Measurements from ENCODE around the gene DMD.

DMD gene

DNA sequence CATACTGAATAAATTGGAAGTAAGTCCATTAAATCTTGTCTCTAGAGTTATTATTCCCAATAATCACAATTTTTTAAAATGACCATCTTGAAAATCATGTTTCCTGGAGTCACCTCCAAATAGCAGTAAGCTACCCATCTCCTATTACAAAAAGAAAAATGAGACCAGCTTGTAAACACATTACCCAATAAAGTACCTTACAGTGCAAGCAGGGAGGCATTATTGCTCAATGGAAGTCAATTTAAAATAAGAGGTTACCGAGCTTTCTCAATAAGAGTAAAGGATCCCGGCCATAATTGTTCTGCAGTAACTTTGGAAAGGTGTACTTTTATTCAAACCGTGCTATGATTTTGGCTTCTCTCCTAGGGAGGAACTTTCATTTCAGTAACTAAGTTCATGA lies 78.0 kb downstream of the DMD start:
- no peak for DNase-seq

GRCh38 chrX:33132569-33132968 lies 78.8 kb downstream of the DMD start:
- no peaks in the 10 kb centered on the region for H3K79me1 ChIP-seq (ENCODE audit: low read length)
- no peak for DNase-seq
- H3K18ac ChIP-seq (ENCODE audit: low read length) = no peak overlapping the region
- no peak overlapping the region for H4K91ac ChIP-seq (ENCODE audit: low read depth, low read length)
- no peak overlapping the region for H3K23ac ChIP-seq (ENCODE audit: low read length)
- H2AFZ ChIP-seq (ENCODE audit: insufficient read depth, low read length, poor library complexity) = no peak overlapping the region
- H3K4me2 ChIP-seq (ENCODE audit: low read length) = no peak overlapping the region
- no peaks in the 10 kb centered on the region for H3K4me1 ChIP-seq (ENCODE audit: control insufficient read depth in 1 of 2, insufficient read depth in 2 of 2, low read length in 2 of 2)
- no peak overlapping the region for H4K8ac ChIP-seq (ENCODE audit: low read depth, low read length)
- H3K79me2 ChIP-seq (ENCODE audit: control insufficient read depth, insufficient read depth, low read length, poor library complexity) = no peaks in the 10 kb centered on the region
- no peak overlapping the region for H3K9ac ChIP-seq (ENCODE audit: low read length)
- H2AK5ac ChIP-seq (ENCODE audit: low read length) = no peak overlapping the region
- WGBS (ENCODE audit: extremely low coverage, insufficient coverage, insufficient read length) = no CpG with 5 or more reads among the region's 3 CpGs
- no peak overlapping the region for H3K14ac ChIP-seq (ENCODE audit: low read length)
- no peak overlapping the region for H3K27ac ChIP-seq (ENCODE audit: low read depth, low read length)
- H3K27me3 ChIP-seq (ENCODE audit: insufficient read depth, low read length) = no peaks in the 10 kb centered on the region
- H2BK5ac ChIP-seq (ENCODE audit: low read depth, low read length, poor library complexity) = no peak overlapping the region
- H3K9me3 ChIP-seq (ENCODE audit: insufficient read depth, low read depth, low read length) = no peaks in the 10 kb centered on the region
- no peak overlapping the region for H4K12ac ChIP-seq (ENCODE audit: low read depth, low read length)
- H2BK120ac ChIP-seq (ENCODE audit: insufficient read depth, low read length, poor library complexity) = no peak overlapping the region
- no peak overlapping the region for H2BK12ac ChIP-seq (ENCODE audit: low read length)
- H3K4ac ChIP-seq (ENCODE audit: low read depth, low read length) = no peak overlapping the region
- no peaks in the 10 kb centered on the region for H3K36me3 ChIP-seq (ENCODE audit: control insufficient read depth in 1 of 2, insufficient read depth in 2 of 2, low read length in 2 of 2)
- no peak overlapping the region for H3K4me3 ChIP-seq (ENCODE audit: low read depth, low read length)

More for the DNA sequence above, 78.0 kb downstream of the DMD start:
- Histone ChIP-seq H3K9ac (ENCODE audit: low read length) (no peak overlapping the region), H3K79me2 (ENCODE audit: control insufficient read depth, insufficient read depth, low read length, poor library complexity) (no peaks in the 10 kb centered on the region), H4K91ac (ENCODE audit: low read depth, low read length) (no peak overlapping the region), H2BK120ac (ENCODE audit: insufficient read depth, low read length, poor library complexity) (no peak overlapping the region), H3K18ac (ENCODE audit: low read length) (no peak overlapping the region), H4K8ac (ENCODE audit: low read depth, low read length) (no peak overlapping the region), H3K36me3 (ENCODE audit: control insufficient read depth in 1 of 2, insufficient read depth in 2 of 2, low read length in 2 of 2) (no peaks in the 10 kb centered on the region), H2AFZ (ENCODE audit: insufficient read depth, low read length, poor library complexity) (no peak overlapping the region), H3K27me3 (ENCODE audit: insufficient read depth, low read length) (no peaks in the 10 kb centered on the region), H2AK5ac (ENCODE audit: low read length) (no peak overlapping the region), H3K4me1 (ENCODE audit: control insufficient read depth in 1 of 2, insufficient read depth in 2 of 2, low read length in 2 of 2) (no peaks in the 10 kb centered on the region), H3K27ac (ENCODE audit: low read depth, low read length) (no peak overlapping the region), H3K4me2 (ENCODE audit: low read length) (no peak overlapping the region), H3K23ac (ENCODE audit: low read length) (no peak overlapping the region), H3K4ac (ENCODE audit: low read depth, low read length) (no peak overlapping the region), H2BK5ac (ENCODE audit: low read depth, low read length, poor library complexity) (no peak overlapping the region), H4K12ac (ENCODE audit: low read depth, low read length) (no peak overlapping the region), H2BK12ac (ENCODE audit: low read length) (no peak overlapping the region), H3K4me3 (ENCODE audit: low read depth, low read length) (no peak overlapping the region), H3K9me3 (ENCODE audit: insufficient read depth, low read depth, low read length) (no peaks in the 10 kb centered on the region), H3K14ac (ENCODE audit: low read length) (no peak overlapping the region), H3K79me1 (ENCODE audit: low read length) (no peaks in the 10 kb centered on the region)
- no CpG with 5 or more reads among the region's 3 CpGs for WGBS (ENCODE audit: extremely low coverage, insufficient coverage, insufficient read length)

- Histone ChIP-seq H4K91ac (ENCODE audit: low read depth, low read length) (no peak overlapping the region), H2AFZ (ENCODE audit: insufficient read depth, low read length, poor library complexity) (no peak overlapping the region), H3K27me3 (ENCODE audit: insufficient read depth, low read length) (no peaks in the 10 kb centered on the region), H2BK5ac (ENCODE audit: low read depth, low read length, poor library complexity) (no peak overlapping the region), H3K79me2 (ENCODE audit: control insufficient read depth, insufficient read depth, low read length, poor library complexity) (no peaks in the 10 kb centered on the region), H3K9ac (ENCODE audit: low read length) (no peak overlapping the region), H4K12ac (ENCODE audit: low read depth, low read length) (no peak overlapping the region), H3K4me2 (ENCODE audit: low read length) (no peak overlapping the region), H3K18ac (ENCODE audit: low read length) (no peak overlapping the region), H3K23ac (ENCODE audit: low read length) (no peak overlapping the region), H3K79me1 (ENCODE audit: low read length) (no peaks in the 10 kb centered on the region), H3K4me1 (ENCODE audit: control insufficient read depth in 1 of 2, insufficient read depth in 2 of 2, low read length in 2 of 2) (no peaks in the 10 kb centered on the region), H3K27ac (ENCODE audit: low read depth, low read length) (no peak overlapping the region), H4K8ac (ENCODE audit: low read depth, low read length) (no peak overlapping the region), H3K4ac (ENCODE audit: low read depth, low read length) (no peak overlapping the region), H2BK12ac (ENCODE audit: low read length) (no peak overlapping the region), H2BK120ac (ENCODE audit: insufficient read depth, low read length, poor library complexity) (no peak overlapping the region), H3K9me3 (ENCODE audit: insufficient read depth, low read depth, low read length) (no peaks in the 10 kb centered on the region), H3K36me3 (ENCODE audit: control insufficient read depth in 1 of 2, insufficient read depth in 2 of 2, low read length in 2 of 2) (no peaks in the 10 kb centered on the region), H2AK5ac (ENCODE audit: low read length) (no peak overlapping the region), H3K4me3 (ENCODE audit: low read depth, low read length) (no peak overlapping the region), H3K14ac (ENCODE audit: low read length) (no peak overlapping the region)
- DNase-seq = no peak
- WGBS (ENCODE audit: extremely low coverage, insufficient coverage, insufficient read length) = no CpG with 5 or more reads among the region's 7 CpGs
These were observed 81.7 kb downstream of the DMD start for GRCh38 chrX:33129607-33130006.

GRCh38 chrX:33128048-33128805 lies 83.1 kb downstream of the DMD start:
- H3K27me3 ChIP-seq (ENCODE audit: insufficient read depth, low read length) = no peaks in the 10 kb centered on the region
- H3K4me1 ChIP-seq (ENCODE audit: control insufficient read depth in 1 of 2, insufficient read depth in 2 of 2, low read length in 2 of 2) = no peaks in the 10 kb centered on the region
- no peak overlapping the region for H3K23ac ChIP-seq (ENCODE audit: low read length)
- no peak overlapping the region for H2BK120ac ChIP-seq (ENCODE audit: insufficient read depth, low read length, poor library complexity)
- no peak for DNase-seq
- no peak overlapping the region for H2AK5ac ChIP-seq (ENCODE audit: low read length)
- no peak overlapping the region for H4K91ac ChIP-seq (ENCODE audit: low read depth, low read length)
- H4K12ac ChIP-seq (ENCODE audit: low read depth, low read length) = no peak overlapping the region
- no peak overlapping the region for H3K4me3 ChIP-seq (ENCODE audit: low read depth, low read length)
- H3K27ac ChIP-seq (ENCODE audit: low read depth, low read length) = no peak overlapping the region
- no peaks in the 10 kb centered on the region for H3K9me3 ChIP-seq (ENCODE audit: insufficient read depth, low read depth, low read length)
- H3K36me3 ChIP-seq (ENCODE audit: control insufficient read depth in 1 of 2, insufficient read depth in 2 of 2, low read length in 2 of 2) = no peaks in the 10 kb centered on the region
- no peak overlapping the region for H3K9ac ChIP-seq (ENCODE audit: low read length)
- no peak overlapping the region for H3K4ac ChIP-seq (ENCODE audit: low read depth, low read length)
- H3K4me2 ChIP-seq (ENCODE audit: low read length) = no peak overlapping the region
- H2BK12ac ChIP-seq (ENCODE audit: low read length) = no peak overlapping the region
- no peak overlapping the region for H4K8ac ChIP-seq (ENCODE audit: low read depth, low read length)
- H3K79me1 ChIP-seq (ENCODE audit: low read length) = no peaks in the 10 kb centered on the region
- no peaks in the 10 kb centered on the region for H3K79me2 ChIP-seq (ENCODE audit: control insufficient read depth, insufficient read depth, low read length, poor library complexity)
- H3K18ac ChIP-seq (ENCODE audit: low read length) = no peak overlapping the region
- H2AFZ ChIP-seq (ENCODE audit: insufficient read depth, low read length, poor library complexity) = no peak overlapping the region
- H2BK5ac ChIP-seq (ENCODE audit: low read depth, low read length, poor library complexity) = no peak overlapping the region
- WGBS (ENCODE audit: extremely low coverage, insufficient coverage, insufficient read length) = no CpG with 5 or more reads among the region's 10 CpGs
- H3K14ac ChIP-seq (ENCODE audit: low read length) = no peak overlapping the region

Measured in trophoblast cell (in vitro differentiated cells and primary cell).